Measurements from ENCODE around the gene SLC1A1. TPM values are rescaled to one million over a fixed set of nuclear protein-coding genes. Genes with fewer than 3 reads are reported as not detected.
"Not testable (repeated sequence)": the region's sequence is repeated elsewhere in the genome, so short reads cannot be mapped to it uniquely, and the experiment has no call there.

Gene SLC1A1
- total RNA-seq, 3 donors from 2014 or later, result 0.05 to 0.33 TPM; not detected in 1

- no peak overlapping the region for H3K4me3 Mint-ChIP-seq
- ATAC-seq (no peak), DNase-seq (no peak)
- H3K27me3 Mint-ChIP-seq (ENCODE audit: low read depth), result no peaks in the 10 kb centered on the region
- H3K36me3 Mint-ChIP-seq (ENCODE audit: insufficient read depth), result no peaks in the 10 kb centered on the region
- H3K4me1 Mint-ChIP-seq (ENCODE audit: low read depth), result no peaks in the 10 kb centered on the region
- no peaks in the 10 kb centered on the region for H3K9me3 Mint-ChIP-seq
Observed at GRCh38 chr9:4588721-4589120, 98.5 kb downstream of the SLC1A1 start.

- no peak for DNase-seq
- peaks cover 2% of the 10 kb centered on the region for H3K36me3 Mint-ChIP-seq (ENCODE audit: insufficient read depth)
- H3K4me3 Mint-ChIP-seq, result no peak overlapping the region
- peaks cover 8% of the 10 kb centered on the region for H3K4me1 Mint-ChIP-seq (ENCODE audit: low read depth)
- no peak for ATAC-seq
- H3K9me3 Mint-ChIP-seq, result peaks cover 4% of the 10 kb centered on the region
- H3K27me3 Mint-ChIP-seq (ENCODE audit: low read depth), result no peaks in the 10 kb centered on the region
Observed at GRCh38 chr9:4590430-4591122, 100.3 kb downstream of the SLC1A1 start.

- Mint-ChIP-seq H3K9me3 (peaks cover 4% of the 10 kb centered on the region), H3K4me1 (ENCODE audit: low read depth) (peaks cover 14% of the 10 kb centered on the region), H3K27me3 (ENCODE audit: low read depth) (no peaks in the 10 kb centered on the region), H3K4me3 (no peak overlapping the region), H3K36me3 (ENCODE audit: insufficient read depth) (peaks cover 2% of the 10 kb centered on the region)
- no peak for DNase-seq
- ATAC-seq, result no peak
Observed at GRCh38 chr9:4591123-4591500, 100.8 kb downstream of the SLC1A1 start.

GRCh38 chr9:4592295-4592694 lies 102.0 kb downstream of the SLC1A1 start:
- Mint-ChIP-seq H3K4me3 (no peak overlapping the region), H3K4me1 (ENCODE audit: low read depth) (peaks cover 23% of the 10 kb centered on the region)

GRCh38 chr9:4592886-4593285 lies 102.6 kb downstream of the SLC1A1 start:
- H3K27me3 Mint-ChIP-seq (ENCODE audit: low read depth), result no peaks in the 10 kb centered on the region
- H3K36me3 Mint-ChIP-seq (ENCODE audit: insufficient read depth), result peaks cover 2% of the 10 kb centered on the region
- no peak overlapping the region for H3K4me3 Mint-ChIP-seq
- no peak for DNase-seq
- peaks cover 4% of the 10 kb centered on the region for H3K9me3 Mint-ChIP-seq
- no peak for ATAC-seq
- peaks cover 28% of the 10 kb centered on the region for H3K4me1 Mint-ChIP-seq (ENCODE audit: low read depth)

More at GRCh38 chr9:4592295-4592694, 102.0 kb downstream of the SLC1A1 start:
- Mint-ChIP-seq H3K9me3 (peaks cover 4% of the 10 kb centered on the region), H3K27me3 (ENCODE audit: low read depth) (no peaks in the 10 kb centered on the region), H3K36me3 (ENCODE audit: insufficient read depth) (peaks cover 2% of the 10 kb centered on the region)
- DNase-seq (no peak), ATAC-seq (no peak)

- no peak for DNase-seq
- Mint-ChIP-seq H3K4me3 (no peak overlapping the region), H3K36me3 (ENCODE audit: insufficient read depth) (peaks cover 2% of the 10 kb centered on the region), H3K9me3 (peaks cover 4% of the 10 kb centered on the region), H3K4me1 (ENCODE audit: low read depth) (peaks cover 32% of the 10 kb centered on the region), H3K27me3 (ENCODE audit: low read depth) (no peaks in the 10 kb centered on the region)
- ATAC-seq, result no peak
Observed at GRCh38 chr9:4594545-4594944, 104.3 kb downstream of the SLC1A1 start.

GRCh38 chr9:4594994-4595393 lies 104.7 kb downstream of the SLC1A1 start:
- DNase-seq, result no peak
- Mint-ChIP-seq H3K27me3 (ENCODE audit: low read depth) (no peaks in the 10 kb centered on the region), H3K36me3 (ENCODE audit: insufficient read depth) (peaks cover 2% of the 10 kb centered on the region), H3K4me1 (ENCODE audit: low read depth) (peaks cover 35% of the 10 kb centered on the region), H3K9me3 (peaks cover 4% of the 10 kb centered on the region), H3K4me3 (no peak overlapping the region)
- no peak for ATAC-seq

- Mint-ChIP-seq H3K4me3 (peak overlapping the region; percentile 33), H3K9me3 (peaks cover 4% of the 10 kb centered on the region), H3K36me3 (ENCODE audit: insufficient read depth) (peaks cover 2% of the 10 kb centered on the region), H3K4me1 (ENCODE audit: low read depth) (peaks cover 46% of the 10 kb centered on the region), H3K27me3 (ENCODE audit: low read depth) (no peaks in the 10 kb centered on the region)
- ATAC-seq, result peak; percentile 62 to 81
- DNase-seq, result peak; percentile 27
Observed at GRCh38 chr9:4596165-4596922, 106.1 kb downstream of the SLC1A1 start.

GRCh38 chr9:4600368-4600767 lies 110.1 kb downstream of the SLC1A1 start:
- H3K9me3 Mint-ChIP-seq, result no peaks in the 10 kb centered on the region
- H3K27me3 Mint-ChIP-seq (ENCODE audit: low read depth), result no peaks in the 10 kb centered on the region
- H3K36me3 Mint-ChIP-seq (ENCODE audit: insufficient read depth), result no peaks in the 10 kb centered on the region
- no peak overlapping the region for H3K4me3 Mint-ChIP-seq
- ATAC-seq (no peak), DNase-seq (no peak)
- peaks cover 49% of the 10 kb centered on the region for H3K4me1 Mint-ChIP-seq (ENCODE audit: low read depth)

- DNase-seq (no peak), ATAC-seq (no peak)
- no peaks in the 10 kb centered on the region for H3K9me3 Mint-ChIP-seq
- H3K27me3 Mint-ChIP-seq (ENCODE audit: low read depth), result no peaks in the 10 kb centered on the region
- no peaks in the 10 kb centered on the region for H3K36me3 Mint-ChIP-seq (ENCODE audit: insufficient read depth)
- no peak overlapping the region for H3K4me3 Mint-ChIP-seq
- H3K4me1 Mint-ChIP-seq (ENCODE audit: low read depth), result peaks cover 23% of the 10 kb centered on the region
Observed at GRCh38 chr9:4603830-4604229, 113.6 kb downstream of the SLC1A1 start.

- H3K27me3 Mint-ChIP-seq (ENCODE audit: low read depth), result no peaks in the 10 kb centered on the region
- H3K9me3 Mint-ChIP-seq, result no peaks in the 10 kb centered on the region
- no peak overlapping the region for H3K4me3 Mint-ChIP-seq
- DNase-seq, result peak; percentile 60
- H3K36me3 Mint-ChIP-seq (ENCODE audit: insufficient read depth), result no peaks in the 10 kb centered on the region
- peak; percentile 58 to 59 for ATAC-seq
- H3K4me1 Mint-ChIP-seq (ENCODE audit: low read depth), result peaks cover 23% of the 10 kb centered on the region
Observed at GRCh38 chr9:4604678-4605095, 114.4 kb downstream of the SLC1A1 start.

- not testable (repeated sequence) for H3K27me3 Mint-ChIP-seq (ENCODE audit: low read depth); H3K4me3 Mint-ChIP-seq; H3K9me3 Mint-ChIP-seq; H3K36me3 Mint-ChIP-seq (ENCODE audit: insufficient read depth); DNase-seq; ATAC-seq
- H3K4me1 Mint-ChIP-seq (ENCODE audit: low read depth), result peaks cover 11% of the 10 kb centered on the region
Observed at GRCh38 chr9:4606033-4606432, 115.8 kb downstream of the SLC1A1 start.

- DNase-seq (no peak), ATAC-seq (no peak)
- H3K36me3 Mint-ChIP-seq (ENCODE audit: insufficient read depth), result no peaks in the 10 kb centered on the region
- peaks cover 4% of the 10 kb centered on the region for H3K9me3 Mint-ChIP-seq
- peaks cover 12% of the 10 kb centered on the region for H3K4me1 Mint-ChIP-seq (ENCODE audit: low read depth)
- H3K4me3 Mint-ChIP-seq, result no peak overlapping the region
- peaks cover 2% of the 10 kb centered on the region for H3K27me3 Mint-ChIP-seq (ENCODE audit: low read depth)
Observed at GRCh38 chr9:4614627-4615026, 124.4 kb downstream of the SLC1A1 start.

GRCh38 chr9:4615251-4615650 lies 125.0 kb downstream of the SLC1A1 start:
- Mint-ChIP-seq H3K9me3 (peaks cover 4% of the 10 kb centered on the region), H3K27me3 (ENCODE audit: low read depth) (peaks cover 2% of the 10 kb centered on the region), H3K4me1 (ENCODE audit: low read depth) (peaks cover 18% of the 10 kb centered on the region), H3K4me3 (no peak overlapping the region), H3K36me3 (ENCODE audit: insufficient read depth) (no peaks in the 10 kb centered on the region)
- DNase-seq (no peak), ATAC-seq (no peak)

- peaks cover 2% of the 10 kb centered on the region for H3K27me3 Mint-ChIP-seq (ENCODE audit: low read depth)
- H3K4me3 Mint-ChIP-seq, result no peak overlapping the region
- H3K4me1 Mint-ChIP-seq (ENCODE audit: low read depth), result peaks cover 24% of the 10 kb centered on the region
- ATAC-seq (no peak), DNase-seq (no peak)
- no peaks in the 10 kb centered on the region for H3K36me3 Mint-ChIP-seq (ENCODE audit: insufficient read depth)
- peaks cover 4% of the 10 kb centered on the region for H3K9me3 Mint-ChIP-seq
Observed at GRCh38 chr9:4615778-4616177, 125.5 kb downstream of the SLC1A1 start.

Data from activated T-cell treated with anti-CD3 and anti-CD28 coated beads, Interleukin-2, amount 50 U/mL, for 4 hours (primary cell).